A673 (cell line): Measurements from ENCODE around the gene DIP2C.

ENCODE experiments used
- EZH2 ChIP-seq: fragments of 200-600 bp; sonication (generic); IDR thresholded peaks from 2 replicates; pipeline ENCODE4 v1.6.1; 2017; ENCODE audit warnings: borderline replicate concordance, low read depth, mild to moderate bottlenecking, mixed read lengths, antibody characterized with exemption, low read length; ENCODE audit not compliant: poor library complexity, severe bottlenecking
- TF ChIP-seq, protein P1 (sequence below): fragments of 300-800, 200-600 bp; sonication (generic); conservative IDR thresholded peaks from 2 replicates; pipeline ENCODE4 v1.5.1; 2017; ENCODE audit warnings: low read depth, mild to moderate bottlenecking, antibody characterized with exemption, low read length, moderate library complexity, mixed read lengths

DNA sequence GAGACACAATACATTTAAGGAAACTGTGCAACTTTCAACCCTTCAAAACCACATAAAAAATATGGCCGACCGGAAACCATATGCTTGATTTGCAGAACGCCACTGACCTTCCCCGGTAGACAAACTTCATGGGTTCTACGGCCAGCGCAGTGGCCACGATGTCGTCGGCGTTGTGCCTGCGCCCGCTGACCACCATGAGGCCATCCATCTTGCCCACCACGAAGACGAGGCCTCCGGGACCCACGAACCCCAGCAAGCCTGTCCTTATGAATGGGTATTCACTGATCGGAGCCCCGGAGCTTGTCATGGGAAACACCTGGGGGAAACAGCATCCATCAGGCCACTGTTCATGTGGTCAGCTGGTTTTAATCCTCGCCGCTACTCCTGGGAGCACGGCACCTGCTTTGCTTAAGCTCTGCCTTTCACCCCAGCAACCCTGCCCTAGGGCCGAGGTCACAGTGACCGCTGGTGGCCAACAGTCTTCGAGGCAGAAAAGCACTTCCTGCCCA is 325.1 kb downstream of the DIP2C start:
- TF ChIP-seq, protein P1, sequence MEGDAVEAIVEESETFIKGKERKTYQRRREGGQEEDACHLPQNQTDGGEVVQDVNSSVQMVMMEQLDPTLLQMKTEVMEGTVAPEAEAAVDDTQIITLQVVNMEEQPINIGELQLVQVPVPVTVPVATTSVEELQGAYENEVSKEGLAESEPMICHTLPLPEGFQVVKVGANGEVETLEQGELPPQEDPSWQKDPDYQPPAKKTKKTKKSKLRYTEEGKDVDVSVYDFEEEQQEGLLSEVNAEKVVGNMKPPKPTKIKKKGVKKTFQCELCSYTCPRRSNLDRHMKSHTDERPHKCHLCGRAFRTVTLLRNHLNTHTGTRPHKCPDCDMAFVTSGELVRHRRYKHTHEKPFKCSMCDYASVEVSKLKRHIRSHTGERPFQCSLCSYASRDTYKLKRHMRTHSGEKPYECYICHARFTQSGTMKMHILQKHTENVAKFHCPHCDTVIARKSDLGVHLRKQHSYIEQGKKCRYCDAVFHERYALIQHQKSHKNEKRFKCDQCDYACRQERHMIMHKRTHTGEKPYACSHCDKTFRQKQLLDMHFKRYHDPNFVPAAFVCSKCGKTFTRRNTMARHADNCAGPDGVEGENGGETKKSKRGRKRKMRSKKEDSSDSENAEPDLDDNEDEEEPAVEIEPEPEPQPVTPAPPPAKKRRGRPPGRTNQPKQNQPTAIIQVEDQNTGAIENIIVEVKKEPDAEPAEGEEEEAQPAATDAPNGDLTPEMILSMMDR: no peak
- TF ChIP-seq EZH2: no peak
